Globus pallidus (tissue), 1 donor: ENCODE measurements around the gene ADGRB2.
"Not testable (repeated sequence)": the region's sequence is repeated elsewhere in the genome, so short reads cannot be mapped to it uniquely, and the experiment has no call there.

Experiments used
- DNase-seq: peaks from one replicate; pipeline ENCODE4 v3.0.0-alpha.2; 2015; ENCODE audit warnings: low spot score

Gene ADGRB2

GRCh38 chr1:31726715-31727114, 37.4 kb downstream of the ADGRB2 start:
- DNase-seq = no peak

GRCh38 chr1:31725777-31726535, 38.2 kb downstream of the ADGRB2 start:
- no peak for DNase-seq

- no peak for DNase-seq
Observed at GRCh38 chr1:31725134-31725533, 39.0 kb downstream of the ADGRB2 start.

GRCh38 chr1:31723828-31724359, 40.2 kb downstream of the ADGRB2 start:
- no peak for DNase-seq

- DNase-seq = no peak
Observed at GRCh38 chr1:31718327-31718897, 45.7 kb downstream of the ADGRB2 start.

- DNase-seq = no peak
Observed at GRCh38 chr1:31717341-31717740, 46.8 kb downstream of the ADGRB2 start.

- no peak for DNase-seq
Observed at GRCh38 chr1:31715873-31716220, 48.3 kb downstream of the ADGRB2 start.

- peak; percentile 83 for DNase-seq
Observed at GRCh38 chr1:31715087-31715872, 48.9 kb downstream of the ADGRB2 start.

- peak; percentile 56 for DNase-seq
Observed at GRCh38 chr1:31714442-31715086, 49.6 kb downstream of the ADGRB2 start.

- DNase-seq = no peak
Observed at GRCh38 chr1:31712630-31713029, 51.5 kb downstream of the ADGRB2 start.

- no peak for DNase-seq
Observed at GRCh38 chr1:31712068-31712467, 52.1 kb downstream of the ADGRB2 start.

- no peak for DNase-seq
Observed at GRCh38 chr1:31708324-31708723, 55.8 kb downstream of the ADGRB2 start.

GRCh38 chr1:31707711-31708110, 56.4 kb downstream of the ADGRB2 start:
- DNase-seq = no peak

GRCh38 chr1:31707059-31707600, 57.0 kb downstream of the ADGRB2 start:
- DNase-seq = not testable (repeated sequence)

GRCh38 chr1:31706384-31707058, 57.6 kb downstream of the ADGRB2 start:
- DNase-seq = no peak

GRCh38 chr1:31705080-31705866, 58.9 kb downstream of the ADGRB2 start:
- DNase-seq = peak; percentile 60

GRCh38 chr1:31704271-31705079, 59.7 kb downstream of the ADGRB2 start:
- peak; percentile 36 for DNase-seq

GRCh38 chr1:31703431-31704270, 60.5 kb downstream of the ADGRB2 start, which contains the start of gene COL16A1:
Gene COL16A1, minus strand, starts transcription at chr1:31704017. Its CDS starts 1,824 bp downstream, at chr1:31702193.
- peak; percentile 72 for DNase-seq
